ENCODE data around the gene PYROXD2. TPM values are rescaled to one million over a fixed set of nuclear protein-coding genes. Genes with fewer than 3 reads are reported as not detected.
A peak's percentile ranks its signal among the peaks of the same experiment; 100 is the strongest.

PYROXD2 gene
- total RNA-seq, 5 donors from 2014 or later (not counting 1 experiment from before 2014, with no cell fraction given) = 16.4 to 27.5 (median 20.0) TPM

DNA sequence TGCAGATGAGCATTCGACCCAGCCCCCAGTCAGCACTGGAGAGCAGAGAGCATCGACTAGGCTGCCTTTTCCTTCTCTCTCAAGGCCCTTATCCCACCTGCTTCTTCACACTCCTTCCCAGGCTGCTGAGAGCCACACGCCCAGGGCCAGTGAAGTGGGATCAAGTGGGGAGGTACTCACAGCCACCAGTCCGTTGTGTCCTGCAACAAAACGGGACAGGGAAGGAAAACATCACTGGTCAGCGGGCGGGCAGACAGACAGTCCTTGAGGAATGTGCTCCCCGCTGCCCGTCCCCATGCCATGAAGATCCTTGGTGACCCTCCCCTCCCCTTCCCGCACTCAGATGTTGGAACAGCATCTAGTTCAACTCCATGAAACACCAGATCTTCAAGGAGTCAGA lies 4.2 kb downstream of the PYROXD2 start:
- POLR2A ChIA-PET = no interaction called here
- peaks cover 16 to 29% (median 26%) of the 10 kb centered on the region in 3 donors for H3K4me1 Mint-ChIP-seq
- H3K27me3 ChIP-seq (replicated peaks in 1 of 2; ENCODE audit: control insufficient read depth in 2 of 2, extremely low read depth in 1 of 2, insufficient read depth in 2 of 2, low read length in 1 of 2) = no peaks in the 10 kb centered on the region
- DNase-seq = no peak
- no peak overlapping the region for H3K4me3 Mint-ChIP-seq
- no peak overlapping the region for H3K27ac Mint-ChIP-seq
- H3K27ac ChIP-seq (ENCODE audit: low read length) = no peak overlapping the region
- peaks cover 0 to 3% of the 10 kb centered on the region in 2 donors for H3K36me3 ChIP-seq (ENCODE audit: control insufficient read depth in 2 of 2, extremely low read depth in 1 of 2, insufficient read depth in 1 of 2, low read length in 1 of 2)
- peaks cover 3% of the 10 kb centered on the region for H3K36me3 Mint-ChIP-seq
- WGBS (ENCODE audit: insufficient coverage) = 95% methylated on average over 3 of the region's 10 CpGs
- ATAC-seq (replicated peaks in 1 of 4) = no peak
- peaks cover 2 to 32% of the 10 kb centered on the region in 2 experiments for H3K4me1 ChIP-seq (ENCODE audit: control insufficient read depth in 1 of 2, extremely low read depth in 1 of 2, insufficient read depth in 2 of 2, low read length in 2 of 2)
- H3K4me3 ChIP-seq (ENCODE audit: control insufficient read depth in 1 of 2, extremely low read depth in 1 of 2, low read length in 1 of 2) = no peak overlapping the region
- H3K9me3 Mint-ChIP-seq = no peaks in the 10 kb centered on the region
- CTCF ChIA-PET = no interaction called here
- H3K27me3 Mint-ChIP-seq = no peaks in the 10 kb centered on the region
- H3K9me3 ChIP-seq = no peaks in the 10 kb centered on the region

DNA sequence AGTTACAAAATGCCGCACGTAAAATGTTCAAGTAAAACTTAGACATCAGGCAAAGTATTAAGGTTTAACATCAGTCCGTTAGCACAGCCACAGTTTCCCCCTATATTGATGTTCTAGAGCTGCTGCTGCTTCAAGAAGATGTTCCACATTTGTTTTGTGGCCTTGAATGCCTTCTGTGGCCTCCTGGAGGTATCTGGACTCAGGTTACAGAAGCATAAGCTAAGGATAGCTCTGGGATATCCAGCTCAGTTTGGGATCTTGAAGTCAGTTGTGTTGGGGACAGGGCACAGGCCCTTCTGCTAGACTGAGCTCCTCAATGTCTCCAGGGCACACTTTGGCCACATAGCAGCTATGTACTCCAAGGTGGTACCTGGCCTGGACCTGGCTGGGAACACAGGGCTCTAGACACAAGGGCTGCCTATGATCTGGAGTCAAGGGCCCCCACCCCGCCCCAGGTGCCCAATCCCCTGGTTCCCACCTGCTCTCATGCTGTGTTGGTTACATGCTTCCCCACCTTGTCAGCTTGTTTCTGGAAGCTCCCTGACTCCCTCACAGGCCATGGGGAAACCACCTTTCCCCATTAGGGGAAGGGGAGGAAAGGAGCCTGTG lies 4.7 kb downstream of the PYROXD2 start:
- Mint-ChIP-seq H3K36me3 (peaks cover 3% of the 10 kb centered on the region), H3K27ac (no peak overlapping the region), H3K9me3 (no peaks in the 10 kb centered on the region), H3K27me3 (no peaks in the 10 kb centered on the region), H3K4me3 (no peak overlapping the region), H3K4me1 (peaks cover 16 to 26% (median 23%) of the 10 kb centered on the region in 3 donors)
- H3K9me3 ChIP-seq = no peaks in the 10 kb centered on the region
- no peak for ATAC-seq (replicated peaks in 1 of 4)
- H3K4me3 ChIP-seq (ENCODE audit: control insufficient read depth in 1 of 2, extremely low read depth in 1 of 2, low read length in 1 of 2) = no peak overlapping the region
- H3K36me3 ChIP-seq (ENCODE audit: control insufficient read depth in 2 of 2, extremely low read depth in 1 of 2, insufficient read depth in 1 of 2, low read length in 1 of 2) = peaks cover 0 to 3% of the 10 kb centered on the region in 2 donors
- ChIA-PET CTCF (no interaction called here), POLR2A (no interaction called here)
- H3K4me1 ChIP-seq (ENCODE audit: control insufficient read depth in 1 of 2, extremely low read depth in 1 of 2, insufficient read depth in 2 of 2, low read length in 2 of 2) = peaks cover 2 to 28% of the 10 kb centered on the region in 2 experiments
- no peak overlapping the region for H3K27ac ChIP-seq (ENCODE audit: low read length)
- WGBS (ENCODE audit: insufficient coverage) = 96% methylated on average over 3 of the region's 4 CpGs
- no peaks in the 10 kb centered on the region for H3K27me3 ChIP-seq (replicated peaks in 1 of 2; ENCODE audit: control insufficient read depth in 2 of 2, extremely low read depth in 1 of 2, insufficient read depth in 2 of 2, low read length in 1 of 2)
- no peak for DNase-seq

DNA sequence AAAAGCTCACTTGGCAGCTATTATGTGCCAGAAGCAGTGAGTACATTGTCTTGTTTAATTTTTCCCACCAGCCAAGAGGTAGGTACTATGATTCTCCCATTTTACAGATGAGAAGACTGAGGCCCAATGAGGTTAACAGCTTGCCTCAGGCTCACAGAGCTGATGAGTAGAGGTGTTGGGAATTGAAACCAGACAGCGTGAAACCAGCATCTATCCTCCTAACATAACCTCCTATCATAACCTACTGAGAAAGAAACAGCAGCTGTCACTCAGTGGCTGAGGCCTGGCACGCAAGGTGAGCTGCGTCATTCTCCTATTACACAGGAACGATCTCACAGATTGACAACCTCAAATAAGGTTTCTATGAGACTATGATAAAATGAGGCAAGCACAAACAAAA lies 6.2 kb downstream of the PYROXD2 start:
- H3K4me1 Mint-ChIP-seq = peaks cover 6 to 16% (median 12%) of the 10 kb centered on the region in 3 donors
- no peaks in the 10 kb centered on the region for H3K27me3 ChIP-seq (replicated peaks in 1 of 2; ENCODE audit: control insufficient read depth in 2 of 2, extremely low read depth in 1 of 2, insufficient read depth in 2 of 2, low read length in 1 of 2)
- H3K4me3 Mint-ChIP-seq = no peak overlapping the region
- H3K4me3 ChIP-seq (ENCODE audit: control insufficient read depth in 1 of 2, extremely low read depth in 1 of 2, low read length in 1 of 2) = no peak overlapping the region
- H3K27ac Mint-ChIP-seq = no peak overlapping the region
- whole genome bisulfite sequencing (ENCODE audit: insufficient coverage) = 80% methylated on average over 1 of the region's 4 CpGs
- CTCF ChIA-PET = interaction anchor here (0.6 to 0.9 kb wide), 2 partner anchors 12 to 17 kb away, joined by 3 read pairs; no protein-coding TSS in a partner anchor
- H3K36me3 ChIP-seq (ENCODE audit: control insufficient read depth in 2 of 2, extremely low read depth in 1 of 2, insufficient read depth in 1 of 2, low read length in 1 of 2) = peaks cover 0 to 3% of the 10 kb centered on the region in 2 donors
- peaks cover 6% of the 10 kb centered on the region for H3K36me3 Mint-ChIP-seq
- DNase-seq (peak in 1 of 35 experiments; percentile 26), ATAC-seq (replicated peaks in 1 of 4) (no peak)
- no peaks in the 10 kb centered on the region for H3K9me3 Mint-ChIP-seq
- H3K4me1 ChIP-seq (ENCODE audit: control insufficient read depth in 1 of 2, extremely low read depth in 1 of 2, insufficient read depth in 2 of 2, low read length in 2 of 2) = peaks cover 0 to 14% of the 10 kb centered on the region in 2 experiments
- H3K27ac ChIP-seq (ENCODE audit: low read length) = no peak overlapping the region
- H3K27me3 Mint-ChIP-seq = no peaks in the 10 kb centered on the region
- H3K9me3 ChIP-seq = no peaks in the 10 kb centered on the region
- POLR2A ChIA-PET = no interaction called here

DNA sequence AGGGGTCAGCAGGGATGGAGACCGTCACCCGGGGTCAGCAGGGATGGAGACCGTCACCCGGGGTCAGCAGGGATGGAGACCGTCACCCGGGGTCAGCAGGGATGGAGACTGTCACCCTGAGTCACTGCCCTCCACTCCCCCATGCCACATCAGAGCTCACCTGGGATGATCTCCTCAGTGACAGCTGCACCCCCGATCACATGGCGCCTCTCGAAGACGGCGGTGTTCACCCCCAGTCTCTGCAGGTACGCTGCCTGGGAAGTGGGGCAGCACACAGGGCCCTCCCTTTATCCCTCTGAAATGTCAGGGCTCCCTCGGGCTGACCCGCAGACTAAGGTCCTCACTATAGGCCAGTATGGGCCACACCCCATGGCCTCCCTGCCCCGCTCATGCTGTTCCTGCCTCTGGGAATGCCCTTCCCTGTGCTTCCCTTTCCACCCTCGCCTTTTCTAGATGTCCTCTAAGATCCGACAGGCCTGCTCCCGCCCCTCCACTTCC lies 7.2 kb downstream of the PYROXD2 start:
- no peak for ATAC-seq (replicated peaks in 1 of 4)
- no peak for DNase-seq
- Histone ChIP-seq H3K27me3 (replicated peaks in 1 of 2; ENCODE audit: control insufficient read depth in 2 of 2, extremely low read depth in 1 of 2, insufficient read depth in 2 of 2, low read length in 1 of 2) (no peaks in the 10 kb centered on the region), H3K4me3 (ENCODE audit: control insufficient read depth in 1 of 2, extremely low read depth in 1 of 2, low read length in 1 of 2) (no peak overlapping the region), H3K4me1 (ENCODE audit: control insufficient read depth in 1 of 2, extremely low read depth in 1 of 2, insufficient read depth in 2 of 2, low read length in 2 of 2) (peaks cover 0 to 14% of the 10 kb centered on the region in 2 experiments), H3K27ac (ENCODE audit: low read length) (no peak overlapping the region), H3K36me3 (ENCODE audit: control insufficient read depth in 2 of 2, extremely low read depth in 1 of 2, insufficient read depth in 1 of 2, low read length in 1 of 2) (peaks cover 1 to 3% of the 10 kb centered on the region in 2 donors), H3K9me3 (no peaks in the 10 kb centered on the region)
- Mint-ChIP-seq H3K4me1 (peaks cover 4 to 12% (median 8%) of the 10 kb centered on the region in 3 donors), H3K27me3 (no peaks in the 10 kb centered on the region), H3K9me3 (no peaks in the 10 kb centered on the region), H3K36me3 (peaks cover 15% of the 10 kb centered on the region), H3K4me3 (no peak overlapping the region), H3K27ac (no peak overlapping the region)
- 96% methylated on average over 18 of the region's 18 CpGs for WGBS (ENCODE audit: insufficient coverage)
- ChIA-PET POLR2A (no interaction called here), CTCF (interaction anchor here (0.5 to 0.9 kb wide), 3 partner anchors 11 to 1216 kb away, joined by 3 to 7 read pairs (median 3); no protein-coding TSS in a partner anchor)

DNA sequence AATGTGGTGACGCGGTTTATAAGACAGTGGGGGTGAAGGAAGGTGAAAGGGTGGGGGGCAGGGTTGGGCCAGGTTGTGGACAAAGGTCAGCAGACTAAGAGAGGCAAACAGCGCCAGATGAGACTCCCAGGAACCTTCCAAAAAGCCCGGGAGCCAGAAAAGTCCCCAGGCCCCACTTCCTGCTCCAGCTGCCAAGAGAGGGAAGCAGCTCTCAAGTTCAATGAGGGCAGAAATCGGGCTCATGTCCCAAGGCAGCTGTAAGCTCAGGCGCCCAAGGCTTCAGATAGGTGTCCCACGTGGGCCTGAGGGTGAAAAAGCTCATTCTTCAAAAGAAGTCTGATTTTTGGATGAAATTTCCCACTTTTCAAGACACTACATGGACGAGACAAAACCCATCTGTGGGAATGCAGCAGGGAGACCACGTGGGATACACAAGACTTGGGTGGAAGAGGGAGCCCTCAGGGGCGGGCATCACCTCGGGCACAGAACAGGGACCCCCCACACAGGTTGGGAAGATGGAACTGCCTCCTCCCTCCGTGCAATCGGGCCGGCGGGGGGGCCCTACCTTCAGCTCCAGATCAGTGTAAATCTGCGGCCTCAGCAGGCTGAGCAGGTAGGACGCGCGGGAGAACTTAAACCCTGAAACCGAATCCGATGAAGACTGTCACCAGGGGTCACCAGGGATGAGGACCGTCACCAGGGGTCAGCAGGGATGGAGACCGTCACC lies 7.8 kb downstream of the PYROXD2 start:
- Mint-ChIP-seq H3K27me3 (no peaks in the 10 kb centered on the region), H3K27ac (no peak overlapping the region), H3K4me1 (peaks cover 4 to 8% (median 4%) of the 10 kb centered on the region in 3 donors), H3K9me3 (no peaks in the 10 kb centered on the region), H3K36me3 (peaks cover 21% of the 10 kb centered on the region), H3K4me3 (no peak overlapping the region)
- Histone ChIP-seq H3K9me3 (no peaks in the 10 kb centered on the region), H3K27me3 (replicated peaks in 1 of 2; ENCODE audit: control insufficient read depth in 2 of 2, extremely low read depth in 1 of 2, insufficient read depth in 2 of 2, low read length in 1 of 2) (no peaks in the 10 kb centered on the region), H3K27ac (ENCODE audit: low read length) (no peak overlapping the region), H3K4me1 (ENCODE audit: control insufficient read depth in 1 of 2, extremely low read depth in 1 of 2, insufficient read depth in 2 of 2, low read length in 2 of 2) (peaks cover 0 to 9% of the 10 kb centered on the region in 2 experiments), H3K4me3 (ENCODE audit: control insufficient read depth in 1 of 2, extremely low read depth in 1 of 2, low read length in 1 of 2) (no peak overlapping the region), H3K36me3 (ENCODE audit: control insufficient read depth in 2 of 2, extremely low read depth in 1 of 2, insufficient read depth in 1 of 2, low read length in 1 of 2) (peaks cover 3 to 4% of the 10 kb centered on the region in 2 donors)
- 94% methylated on average over 20 of the region's 23 CpGs for WGBS (ENCODE audit: insufficient coverage)
- POLR2A ChIA-PET = no interaction called here
- CTCF ChIA-PET = interaction anchor here (0.5 to 0.7 kb wide), 3 partner anchors 104 to 1217 kb away, joined by 3 to 7 read pairs (median 3); no protein-coding TSS in a partner anchor
- ATAC-seq (replicated peaks in 1 of 4) (no peak), DNase-seq (no peak)

DNA sequence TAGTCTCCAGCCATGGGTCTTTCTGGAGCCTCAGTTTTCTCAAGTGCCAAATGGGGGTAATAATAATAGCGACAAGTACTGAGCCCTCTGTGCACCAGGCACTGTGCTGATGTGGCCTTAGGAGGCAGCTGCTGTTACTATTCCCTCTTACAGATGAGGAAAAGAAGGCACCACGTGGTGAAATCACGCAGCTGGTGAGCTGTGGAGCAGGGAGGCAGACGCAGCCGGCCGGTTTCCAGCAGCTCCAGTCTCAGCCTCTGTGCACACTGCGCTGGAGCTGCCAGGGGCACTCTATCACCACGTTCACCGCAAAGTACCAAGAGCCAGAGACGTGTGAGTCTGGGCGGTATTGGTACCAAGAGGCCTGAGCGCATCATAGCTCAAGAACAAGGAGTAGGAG lies 9.6 kb downstream of the PYROXD2 start:
- 96% methylated on average over 10 of the region's 12 CpGs for whole genome bisulfite sequencing (ENCODE audit: insufficient coverage)
- ChIA-PET POLR2A (interaction anchor here in 1 of 2 donors (0.6 kb wide), 1 partner anchor 37 kb away, joined by 6 read pairs; no protein-coding TSS in a partner anchor), CTCF (no interaction called here)
- Histone ChIP-seq H3K27ac (ENCODE audit: low read length) (no peak overlapping the region), H3K36me3 (ENCODE audit: control insufficient read depth in 2 of 2, extremely low read depth in 1 of 2, insufficient read depth in 1 of 2, low read length in 1 of 2) (peaks cover 0 to 4% of the 10 kb centered on the region in 2 donors), H3K4me1 (ENCODE audit: control insufficient read depth in 1 of 2, extremely low read depth in 1 of 2, insufficient read depth in 2 of 2, low read length in 2 of 2) (peaks cover 0 to 5% of the 10 kb centered on the region in 2 experiments), H3K9me3 (no peaks in the 10 kb centered on the region), H3K4me3 (ENCODE audit: control insufficient read depth in 1 of 2, extremely low read depth in 1 of 2, low read length in 1 of 2) (no peak overlapping the region), H3K27me3 (replicated peaks in 1 of 2; ENCODE audit: control insufficient read depth in 2 of 2, extremely low read depth in 1 of 2, insufficient read depth in 2 of 2, low read length in 1 of 2) (no peaks in the 10 kb centered on the region)
- no peak overlapping the region for H3K27ac Mint-ChIP-seq
- no peaks in the 10 kb centered on the region for H3K9me3 Mint-ChIP-seq
- peaks cover 26% of the 10 kb centered on the region for H3K36me3 Mint-ChIP-seq
- H3K27me3 Mint-ChIP-seq = no peaks in the 10 kb centered on the region
- no peak overlapping the region for H3K4me3 Mint-ChIP-seq
- ATAC-seq (replicated peaks in 1 of 4) (no peak), DNase-seq (no peak)
- peaks cover 0 to 4% (median 3%) of the 10 kb centered on the region in 3 donors for H3K4me1 Mint-ChIP-seq
